HepG2 (cell line): ENCODE measurements around the gene SRP14. TPM values are rescaled to one million over a fixed set of nuclear protein-coding genes. Genes with fewer than 3 reads are reported as not detected.

Experiments used
- DRAP1 ChIP-seq: IDR thresholded peaks from 2 replicates; pipeline ENCODE4 v1.6.1; 2016; ENCODE audit warnings: missing genetic modification reagents, missing compliant biosample characterization
- EEA1 ChIP-seq: sonication (generic); formaldehyde crosslinking; IDR thresholded peaks from 2 replicates; pipeline ENCODE4 v1.5.1; 2020; ENCODE audit warnings: mild to moderate bottlenecking, missing genetic modification reagents, borderline replicate concordance
- HDAC1 ChIP-seq: sonication (generic); formaldehyde crosslinking; IDR thresholded peaks from 2 replicates; pipeline ENCODE4 v1.5.1; 2020; ENCODE audit warnings: mild to moderate bottlenecking, missing genetic modification reagents
- HNF4G ChIP-seq, 2 experiments: sonication (generic) in 1 of 2; formaldehyde crosslinking in 1 of 2; IDR thresholded peaks; 2 replicates each; pipeline versions ENCODE4 v1.4.0 to v1.6.1; 2011 to 2020; ENCODE audit warnings: borderline replicate concordance in 2 of 2, low read depth in 2 of 2, mild to moderate bottlenecking in 2 of 2, low read length in 1 of 2, missing genetic modification reagents in 1 of 2, moderate library complexity in 1 of 2
- KAT7 ChIP-seq: IDR thresholded peaks from 2 replicates; pipeline ENCODE4 v1.6.1; 2018; ENCODE audit warnings: borderline replicate concordance, missing compliant biosample characterization
- MBD4 ChIP-seq: IDR thresholded peaks from 2 replicates; pipeline ENCODE4 v1.6.1; 2012; ENCODE audit warnings: low read length, inconsistent platforms, borderline replicate concordance
- RBAK ChIP-seq: sonication (generic); formaldehyde crosslinking; IDR thresholded peaks from 2 replicates; pipeline ENCODE4 v1.5.1; 2020; ENCODE audit warnings: mild to moderate bottlenecking, missing genetic modification reagents
- RELA ChIP-seq: sonication (generic); formaldehyde crosslinking; IDR thresholded peaks from 2 replicates; pipeline ENCODE4 v1.4.0; 2020; ENCODE audit warnings: missing genetic modification reagents
- RFX3 ChIP-seq: IDR thresholded peaks from 2 replicates; pipeline ENCODE4 v1.6.1; 2016; ENCODE audit warnings: missing biosample characterization, missing genetic modification reagents
- SKIL ChIP-seq: sonication (generic); formaldehyde crosslinking; IDR thresholded peaks from 2 replicates; pipeline ENCODE4 v1.8.0; 2022; ENCODE audit warnings: missing genetic modification reagents, mild to moderate bottlenecking, moderate library complexity, borderline replicate concordance
- SP2 ChIP-seq: sonication (generic); formaldehyde crosslinking; IDR thresholded peaks from 2 replicates; pipeline ENCODE4 v1.5.1; 2020; ENCODE audit warnings: mild to moderate bottlenecking, missing genetic modification reagents
- ZNF30 ChIP-seq: sonication (generic); formaldehyde crosslinking; IDR thresholded peaks from 2 replicates; pipeline ENCODE4 v1.5.0; 2020; ENCODE audit warnings: mild to moderate bottlenecking, missing genetic modification reagents
- ZNF770 ChIP-seq: sonication (generic); formaldehyde crosslinking; IDR thresholded peaks from 2 replicates; pipeline ENCODE4 v1.5.0; 2020; ENCODE audit warnings: mild to moderate bottlenecking, missing genetic modification reagents
- ZNF777 ChIP-seq: sonication (generic); formaldehyde crosslinking; IDR thresholded peaks from 2 replicates; pipeline ENCODE4 v1.4.0; 2020; ENCODE audit warnings: missing genetic modification reagents
- polyA plus RNA-seq, 8 experiments: library from polyadenylated mRNA; depleted of rRNA in 3 of 8; stranded (reverse) in 7 of 8; unstranded in 1 of 8; fragments of >200 nt; fragmentation: Illumina TruSeq in 4 of 8; extraction: Trizol in 4 of 8; gene quantifications; 2 replicates each; pipeline versions ENCODE4 v1.2.1 to v1.2.3, GENCODE V29; 2011 to 2016; ENCODE audit warnings: low read depth in 4 of 8, missing spikeins in 1 of 8, mixed read lengths in 1 of 8; ENCODE audit not compliant: insufficient read depth in 1 of 8
- total RNA-seq, 5 experiments: library from RNA; depleted of rRNA; stranded (reverse); fragments of >200 nt; fragmentation: Illumina TruSeq; extraction: Trizol; gene quantifications; 2 replicates each; pipeline ENCODE4 v1.2.3, GENCODE V29; 2016; ENCODE audit warnings: low read depth in 1 of 5
- TF ChIP-seq, protein P1 (sequence below): sonication (generic); formaldehyde crosslinking; IDR thresholded peaks from 2 replicates; pipeline ENCODE4 v1.4.0; 2020; ENCODE audit warnings: missing genetic modification reagents
- TF ChIP-seq, protein P2 (sequence below): sonication (generic); formaldehyde crosslinking; IDR thresholded peaks from 2 replicates; pipeline ENCODE4 v1.4.0; 2020; ENCODE audit warnings: missing genetic modification reagents

SRP14 gene
- total and polyA plus RNA-seq, 2 of the 13 experiments (the other 11 are each of a cell fraction or from before 2014, with no cell fraction given), result 208 to 356 TPM

GRCh38 chr15:40040770-40041169, 1.8 kb upstream of the SRP14 start (continued):
- TF ChIP-seq, protein P1, sequence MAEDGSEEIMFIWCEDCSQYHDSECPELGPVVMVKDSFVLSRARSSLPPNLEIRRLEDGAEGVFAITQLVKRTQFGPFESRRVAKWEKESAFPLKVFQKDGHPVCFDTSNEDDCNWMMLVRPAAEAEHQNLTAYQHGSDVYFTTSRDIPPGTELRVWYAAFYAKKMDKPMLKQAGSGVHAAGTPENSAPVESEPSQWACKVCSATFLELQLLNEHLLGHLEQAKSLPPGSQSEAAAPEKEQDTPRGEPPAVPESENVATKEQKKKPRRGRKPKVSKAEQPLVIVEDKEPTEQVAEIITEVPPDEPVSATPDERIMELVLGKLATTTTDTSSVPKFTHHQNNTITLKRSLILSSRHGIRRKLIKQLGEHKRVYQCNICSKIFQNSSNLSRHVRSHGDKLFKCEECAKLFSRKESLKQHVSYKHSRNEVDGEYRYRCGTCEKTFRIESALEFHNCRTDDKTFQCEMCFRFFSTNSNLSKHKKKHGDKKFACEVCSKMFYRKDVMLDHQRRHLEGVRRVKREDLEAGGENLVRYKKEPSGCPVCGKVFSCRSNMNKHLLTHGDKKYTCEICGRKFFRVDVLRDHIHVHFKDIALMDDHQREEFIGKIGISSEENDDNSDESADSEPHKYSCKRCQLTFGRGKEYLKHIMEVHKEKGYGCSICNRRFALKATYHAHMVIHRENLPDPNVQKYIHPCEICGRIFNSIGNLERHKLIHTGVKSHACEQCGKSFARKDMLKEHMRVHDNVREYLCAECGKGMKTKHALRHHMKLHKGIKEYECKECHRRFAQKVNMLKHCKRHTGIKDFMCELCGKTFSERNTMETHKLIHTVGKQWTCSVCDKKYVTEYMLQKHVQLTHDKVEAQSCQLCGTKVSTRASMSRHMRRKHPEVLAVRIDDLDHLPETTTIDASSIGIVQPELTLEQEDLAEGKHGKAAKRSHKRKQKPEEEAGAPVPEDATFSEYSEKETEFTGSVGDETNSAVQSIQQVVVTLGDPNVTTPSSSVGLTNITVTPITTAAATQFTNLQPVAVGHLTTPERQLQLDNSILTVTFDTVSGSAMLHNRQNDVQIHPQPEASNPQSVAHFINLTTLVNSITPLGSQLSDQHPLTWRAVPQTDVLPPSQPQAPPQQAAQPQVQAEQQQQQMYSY (CRISPR knock-in tag), result no peak
- TF ChIP-seq RFX3 (CRISPR knock-in tag) (no peak), KAT7 (CRISPR knock-in tag) (no peak), HNF4G (IDR thresholded peaks at IDR 0.05; ENCODE audit: borderline replicate concordance, low read depth, low read length) (peak; percentile 77), HNF4G (CRISPR knock-in tag; IDR thresholded peaks at IDR 0.05; ENCODE audit: borderline replicate concordance, low read depth) (peak; percentile 78; the same call in 1 of the 2 replicates), EEA1 (no peak), SP2 (CRISPR knock-in tag) (no peak), RBAK (CRISPR knock-in tag) (no peak), RELA (no peak), ZNF770 (CRISPR knock-in tag) (no peak), HDAC1 (CRISPR knock-in tag) (peak; percentile 34; the same call in 1 of the 2 replicates), MBD4 (no peak), SKIL (CRISPR knock-in tag) (peak; percentile 29; the same call in 1 of the 2 replicates), DRAP1 (CRISPR knock-in tag) (no peak), ZNF777 (CRISPR knock-in tag) (no peak), ZNF30 (CRISPR knock-in tag) (no peak)
- TF ChIP-seq, protein P2, sequence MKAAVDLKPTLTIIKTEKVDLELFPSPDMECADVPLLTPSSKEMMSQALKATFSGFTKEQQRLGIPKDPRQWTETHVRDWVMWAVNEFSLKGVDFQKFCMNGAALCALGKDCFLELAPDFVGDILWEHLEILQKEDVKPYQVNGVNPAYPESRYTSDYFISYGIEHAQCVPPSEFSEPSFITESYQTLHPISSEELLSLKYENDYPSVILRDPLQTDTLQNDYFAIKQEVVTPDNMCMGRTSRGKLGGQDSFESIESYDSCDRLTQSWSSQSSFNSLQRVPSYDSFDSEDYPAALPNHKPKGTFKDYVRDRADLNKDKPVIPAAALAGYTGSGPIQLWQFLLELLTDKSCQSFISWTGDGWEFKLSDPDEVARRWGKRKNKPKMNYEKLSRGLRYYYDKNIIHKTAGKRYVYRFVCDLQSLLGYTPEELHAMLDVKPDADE, result no peak
